ENCODE data around the gene WDPCP.

WDPCP gene

DNA sequence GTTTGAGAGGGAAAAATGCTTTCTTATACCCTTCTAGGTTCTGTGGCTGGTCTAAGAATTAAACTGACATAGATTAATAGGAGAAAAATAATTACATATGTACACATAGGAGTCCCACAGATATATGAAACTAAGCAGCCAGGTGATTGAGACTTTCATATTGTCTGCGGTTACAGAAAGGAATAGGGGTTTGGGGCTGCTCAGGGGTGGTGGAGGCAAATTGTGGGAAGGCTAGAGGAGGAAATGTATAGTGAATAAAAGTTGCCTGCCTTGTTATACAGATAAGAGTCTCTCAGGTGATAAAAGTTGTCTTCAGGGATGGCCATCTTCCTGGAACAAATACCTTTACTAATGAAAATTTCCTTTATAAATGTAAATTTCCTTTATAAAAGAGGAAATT, 29.1 kb upstream of the WDPCP start:
- no peak for TF ChIP-seq RAD21 (IDR thresholded peaks at IDR 0.05; ENCODE audit: low read depth)
- TF ChIP-seq YY1 (IDR thresholded peaks at IDR 0.05; ENCODE audit: low read depth): no peak
- no peak for TF ChIP-seq USF1 (IDR thresholded peaks at IDR 0.05)
- no peak for TF ChIP-seq CEBPB (IDR thresholded peaks at IDR 0.05)
- no peak for TF ChIP-seq TAF1 (IDR thresholded peaks at IDR 0.05; ENCODE audit: low read depth)
- TF ChIP-seq, protein P1, sequence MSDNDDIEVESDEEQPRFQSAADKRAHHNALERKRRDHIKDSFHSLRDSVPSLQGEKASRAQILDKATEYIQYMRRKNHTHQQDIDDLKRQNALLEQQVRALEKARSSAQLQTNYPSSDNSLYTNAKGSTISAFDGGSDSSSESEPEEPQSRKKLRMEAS (IDR thresholded peaks at IDR 0.05): no peak
- no peak for TF ChIP-seq NFIC (IDR thresholded peaks at IDR 0.05)
- no peak for TF ChIP-seq FOXM1 (IDR thresholded peaks at IDR 0.05; ENCODE audit: borderline replicate concordance, low read depth)
- no peak for TF ChIP-seq EGR1 (IDR thresholded peaks at IDR 0.05)
- no peak for TF ChIP-seq REST (IDR thresholded peaks at IDR 0.05; ENCODE audit: low read depth)
- TF ChIP-seq EP300 (IDR thresholded peaks at IDR 0.05; ENCODE audit: borderline replicate concordance): no peak
- no peak for TF ChIP-seq CREB1 (IDR thresholded peaks at IDR 0.05; ENCODE audit: low read depth)
- no peak for TF ChIP-seq ZBTB7A (IDR thresholded peaks at IDR 0.05; ENCODE audit: low read depth)
- TF ChIP-seq TEAD4 (IDR thresholded peaks at IDR 0.05): no peak
- TF ChIP-seq TCF12 (IDR thresholded peaks at IDR 0.05; ENCODE audit: low read depth): no peak

- TF ChIP-seq, protein P1 (IDR thresholded peaks at IDR 0.05): peak; percentile 8
- no peak for TF ChIP-seq USF1 (IDR thresholded peaks at IDR 0.05)
- TF ChIP-seq TEAD4 (IDR thresholded peaks at IDR 0.05): peak; percentile 43
- no peak for TF ChIP-seq CEBPB (IDR thresholded peaks at IDR 0.05)
- TF ChIP-seq TAF1 (IDR thresholded peaks at IDR 0.05; ENCODE audit: low read depth): no peak
- TF ChIP-seq NFIC (IDR thresholded peaks at IDR 0.05): no peak; the same call in 1 of the 2 replicates
- no peak; the same call in 1 of the 2 replicates for TF ChIP-seq TCF12 (IDR thresholded peaks at IDR 0.05; ENCODE audit: low read depth)
- no peak for TF ChIP-seq RAD21 (IDR thresholded peaks at IDR 0.05; ENCODE audit: low read depth)
- TF ChIP-seq YY1 (IDR thresholded peaks at IDR 0.05; ENCODE audit: low read depth): no peak
- peak; percentile 5; the same call in 1 of the 2 replicates for TF ChIP-seq FOXM1 (IDR thresholded peaks at IDR 0.05; ENCODE audit: borderline replicate concordance, low read depth)
- no peak for TF ChIP-seq REST (IDR thresholded peaks at IDR 0.05; ENCODE audit: low read depth)
- TF ChIP-seq CREB1 (IDR thresholded peaks at IDR 0.05; ENCODE audit: low read depth): no peak
- TF ChIP-seq EP300 (IDR thresholded peaks at IDR 0.05; ENCODE audit: borderline replicate concordance): peak; percentile 5; the same call in 1 of the 2 replicates
Measured at GRCh38 chr2:63614983-63615945, 27.0 kb upstream of the WDPCP start.

GRCh38 chr2:63614448-63614968, 26.2 kb upstream of the WDPCP start:
- TF ChIP-seq NFIC (IDR thresholded peaks at IDR 0.05) (peak; percentile 69), TAF1 (IDR thresholded peaks at IDR 0.05; ENCODE audit: low read depth) (no peak), YY1 (IDR thresholded peaks at IDR 0.05; ENCODE audit: low read depth) (no peak), TCF12 (IDR thresholded peaks at IDR 0.05; ENCODE audit: low read depth) (peak; percentile 90), CREB1 (IDR thresholded peaks at IDR 0.05; ENCODE audit: low read depth) (no peak), EGR1 (IDR thresholded peaks at IDR 0.05) (no peak), USF1 (IDR thresholded peaks at IDR 0.05) (no peak), TEAD4 (IDR thresholded peaks at IDR 0.05) (peak; percentile 100), FOXM1 (IDR thresholded peaks at IDR 0.05; ENCODE audit: borderline replicate concordance, low read depth) (peak; percentile 85), ZBTB7A (IDR thresholded peaks at IDR 0.05; ENCODE audit: low read depth) (no peak), EP300 (IDR thresholded peaks at IDR 0.05; ENCODE audit: borderline replicate concordance) (peak; percentile 81; the same call in 1 of the 2 replicates), RAD21 (IDR thresholded peaks at IDR 0.05; ENCODE audit: low read depth) (0 out of 2 replicates have a peak, but pooled peaks have one; percentile 1), CEBPB (IDR thresholded peaks at IDR 0.05) (0 out of 2 replicates have a peak, but pooled peaks have one; percentile 62), REST (IDR thresholded peaks at IDR 0.05; ENCODE audit: low read depth) (no peak)
- TF ChIP-seq, protein P1 (IDR thresholded peaks at IDR 0.05): peak; percentile 59; the same call in 1 of the 2 replicates

Data from Ishikawa (cell line).